Panc1 (cell line): ENCODE results near the gene RPN2.

Experiments used
- POLR2AphosphoS5 ChIP-seq: IDR thresholded peaks from 2 replicates; pipeline ENCODE4 v1.6.1; 2012; ENCODE audit warnings: mild to moderate bottlenecking, low read depth, low read length, moderate library complexity
- REST ChIP-seq, 2 experiments: IDR thresholded peaks; 2 replicates each; pipeline ENCODE4 v1.6.1; 2011 to 2012; ENCODE audit warnings: low read depth in 2 of 2, control low read depth in 1 of 2, low read length in 1 of 2, mild to moderate bottlenecking in 1 of 2, moderate library complexity in 1 of 2; ENCODE audit not compliant: insufficient read depth in 1 of 2
- TCF7L2 ChIP-seq: IDR thresholded peaks from 2 replicates; pipeline ENCODE4 v1.6.1; 2011; ENCODE audit warnings: mild to moderate bottlenecking, low read depth, low read length, inconsistent platforms
- TF ChIP-seq, protein P1 (sequence below): fragments of 450-650 bp; IDR thresholded peaks from 2 replicates; pipeline ENCODE4 v1.5.1; 2017; ENCODE audit warnings: mild to moderate bottlenecking

GRCh38 chr20:37158248-37158647, 20.9 kb upstream of the RPN2 start:
- TF ChIP-seq, protein P1, sequence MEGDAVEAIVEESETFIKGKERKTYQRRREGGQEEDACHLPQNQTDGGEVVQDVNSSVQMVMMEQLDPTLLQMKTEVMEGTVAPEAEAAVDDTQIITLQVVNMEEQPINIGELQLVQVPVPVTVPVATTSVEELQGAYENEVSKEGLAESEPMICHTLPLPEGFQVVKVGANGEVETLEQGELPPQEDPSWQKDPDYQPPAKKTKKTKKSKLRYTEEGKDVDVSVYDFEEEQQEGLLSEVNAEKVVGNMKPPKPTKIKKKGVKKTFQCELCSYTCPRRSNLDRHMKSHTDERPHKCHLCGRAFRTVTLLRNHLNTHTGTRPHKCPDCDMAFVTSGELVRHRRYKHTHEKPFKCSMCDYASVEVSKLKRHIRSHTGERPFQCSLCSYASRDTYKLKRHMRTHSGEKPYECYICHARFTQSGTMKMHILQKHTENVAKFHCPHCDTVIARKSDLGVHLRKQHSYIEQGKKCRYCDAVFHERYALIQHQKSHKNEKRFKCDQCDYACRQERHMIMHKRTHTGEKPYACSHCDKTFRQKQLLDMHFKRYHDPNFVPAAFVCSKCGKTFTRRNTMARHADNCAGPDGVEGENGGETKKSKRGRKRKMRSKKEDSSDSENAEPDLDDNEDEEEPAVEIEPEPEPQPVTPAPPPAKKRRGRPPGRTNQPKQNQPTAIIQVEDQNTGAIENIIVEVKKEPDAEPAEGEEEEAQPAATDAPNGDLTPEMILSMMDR, result no peak
- TF ChIP-seq REST (IDR thresholded peaks at IDR 0.05; ENCODE audit: insufficient read depth in 1 of 2, low read depth in 2 of 2, low read length in 1 of 2) (no peak), POLR2AphosphoS5 (no peak), TCF7L2 (no peak)
